ENCODE measurements around the gene TBC1D9.

Gene TBC1D9

DNA sequence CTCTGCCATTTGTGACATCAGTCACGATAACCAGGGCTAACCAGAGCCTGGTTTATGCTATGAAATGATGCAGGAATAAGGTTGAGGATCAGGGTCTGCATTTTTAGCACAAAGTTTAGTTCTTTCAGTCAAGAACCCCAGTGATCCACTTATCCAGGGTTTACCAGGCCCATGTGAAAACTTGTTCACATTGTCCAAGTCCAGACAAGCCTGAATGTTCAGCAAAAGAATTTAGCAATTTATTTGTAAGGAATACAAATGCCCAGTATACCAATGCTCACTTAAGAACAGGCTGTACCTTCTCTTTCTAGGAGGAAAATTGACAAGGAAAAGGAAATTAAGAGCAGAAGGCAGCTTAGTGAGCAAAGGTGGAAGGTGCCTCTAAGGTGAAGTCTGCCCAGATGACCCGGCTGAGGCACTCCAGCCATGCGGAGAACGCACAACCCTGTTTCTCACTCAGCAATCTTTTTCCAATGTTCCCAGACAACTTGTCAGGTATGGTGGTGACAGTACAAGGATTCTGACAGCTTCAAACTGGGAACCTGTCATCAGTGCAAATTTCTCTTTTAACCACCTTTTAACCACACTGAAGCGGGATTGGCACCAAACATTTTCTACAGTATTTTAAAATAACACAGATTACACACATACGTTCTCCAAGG, 54.0 kb downstream of the TBC1D9 start:
- no peak overlapping the region for H2AFZ ChIP-seq (ENCODE audit: low read length)
- H4K20me1 ChIP-seq (ENCODE audit: insufficient read depth, low read length): no peaks in the 10 kb centered on the region
- no peaks in the 10 kb centered on the region for H3K79me2 ChIP-seq (ENCODE audit: insufficient read depth, low read length)
- H3K9ac ChIP-seq (ENCODE audit: low read length): no peak overlapping the region
- no peaks in the 10 kb centered on the region for H3K9me2 ChIP-seq (ENCODE audit: low read depth, low read length)
- TF ChIP-seq, protein P1, sequence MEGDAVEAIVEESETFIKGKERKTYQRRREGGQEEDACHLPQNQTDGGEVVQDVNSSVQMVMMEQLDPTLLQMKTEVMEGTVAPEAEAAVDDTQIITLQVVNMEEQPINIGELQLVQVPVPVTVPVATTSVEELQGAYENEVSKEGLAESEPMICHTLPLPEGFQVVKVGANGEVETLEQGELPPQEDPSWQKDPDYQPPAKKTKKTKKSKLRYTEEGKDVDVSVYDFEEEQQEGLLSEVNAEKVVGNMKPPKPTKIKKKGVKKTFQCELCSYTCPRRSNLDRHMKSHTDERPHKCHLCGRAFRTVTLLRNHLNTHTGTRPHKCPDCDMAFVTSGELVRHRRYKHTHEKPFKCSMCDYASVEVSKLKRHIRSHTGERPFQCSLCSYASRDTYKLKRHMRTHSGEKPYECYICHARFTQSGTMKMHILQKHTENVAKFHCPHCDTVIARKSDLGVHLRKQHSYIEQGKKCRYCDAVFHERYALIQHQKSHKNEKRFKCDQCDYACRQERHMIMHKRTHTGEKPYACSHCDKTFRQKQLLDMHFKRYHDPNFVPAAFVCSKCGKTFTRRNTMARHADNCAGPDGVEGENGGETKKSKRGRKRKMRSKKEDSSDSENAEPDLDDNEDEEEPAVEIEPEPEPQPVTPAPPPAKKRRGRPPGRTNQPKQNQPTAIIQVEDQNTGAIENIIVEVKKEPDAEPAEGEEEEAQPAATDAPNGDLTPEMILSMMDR (IDR thresholded peaks at IDR 0.05; ENCODE audit: low read length): no peak
- TF ChIP-seq EZH2 (IDR thresholded peaks at IDR 0.05; ENCODE audit: borderline replicate concordance, low read length): no peak
- H3K9me3 ChIP-seq (ENCODE audit: low read length): no peaks in the 10 kb centered on the region
- H3K36me3 ChIP-seq (ENCODE audit: insufficient read depth, low read length): no peaks in the 10 kb centered on the region
- no peaks in the 10 kb centered on the region for H3K27me3 ChIP-seq (ENCODE audit: insufficient read depth, low read length)
- no peak overlapping the region for H3K4me2 ChIP-seq (ENCODE audit: low read length)
- no peak overlapping the region for H3K27ac ChIP-seq (ENCODE audit: low read depth, low read length, poor library complexity, severe bottlenecking)
- no peaks in the 10 kb centered on the region for H3F3A ChIP-seq (ENCODE audit: insufficient read depth, low read length)
- H3K4me3 ChIP-seq (ENCODE audit: low read depth, low read length, poor library complexity, severe bottlenecking): no peak overlapping the region
- H3K4me1 ChIP-seq (ENCODE audit: insufficient read depth, low read length, severe bottlenecking): no peaks in the 10 kb centered on the region

DNA sequence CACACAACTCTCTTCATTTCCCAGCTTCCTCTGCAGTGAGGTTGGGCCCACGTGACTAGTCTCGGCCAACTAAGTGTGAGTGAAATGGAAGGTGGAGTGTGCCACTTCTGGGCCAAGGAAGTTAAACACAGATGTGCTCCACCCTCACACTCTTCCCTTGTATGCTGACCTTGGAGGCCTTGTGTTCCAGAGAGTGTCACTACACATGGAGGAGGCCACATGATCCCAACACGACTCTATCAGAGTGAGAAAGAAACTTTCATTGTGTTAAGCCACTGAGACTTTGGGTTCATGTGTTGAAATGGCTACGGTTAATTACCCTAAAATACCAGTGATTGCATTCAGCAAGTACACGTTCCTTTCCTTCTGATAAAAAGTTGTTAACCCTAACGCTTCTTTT, 55.1 kb downstream of the TBC1D9 start:
- Histone ChIP-seq H3K9ac (ENCODE audit: low read length) (no peak overlapping the region), H3K79me2 (ENCODE audit: insufficient read depth, low read length) (no peaks in the 10 kb centered on the region), H3K27ac (ENCODE audit: low read depth, low read length, poor library complexity, severe bottlenecking) (no peak overlapping the region), H3K4me1 (ENCODE audit: insufficient read depth, low read length, severe bottlenecking) (no peaks in the 10 kb centered on the region), H3K36me3 (ENCODE audit: insufficient read depth, low read length) (no peaks in the 10 kb centered on the region; the same call in 1 of the 2 replicates), H3K4me3 (ENCODE audit: low read depth, low read length, poor library complexity, severe bottlenecking) (no peak overlapping the region), H3K9me3 (ENCODE audit: low read length) (no peaks in the 10 kb centered on the region), H3F3A (ENCODE audit: insufficient read depth, low read length) (no peaks in the 10 kb centered on the region), H3K9me2 (ENCODE audit: low read depth, low read length) (no peaks in the 10 kb centered on the region), H4K20me1 (ENCODE audit: insufficient read depth, low read length) (no peaks in the 10 kb centered on the region), H3K4me2 (ENCODE audit: low read length) (no peak overlapping the region), H2AFZ (ENCODE audit: low read length) (no peak overlapping the region), H3K27me3 (ENCODE audit: insufficient read depth, low read length) (no peaks in the 10 kb centered on the region)
- TF ChIP-seq, protein P1 (IDR thresholded peaks at IDR 0.05; ENCODE audit: low read length): no peak
- no peak for TF ChIP-seq EZH2 (IDR thresholded peaks at IDR 0.05; ENCODE audit: borderline replicate concordance, low read length)

DNA sequence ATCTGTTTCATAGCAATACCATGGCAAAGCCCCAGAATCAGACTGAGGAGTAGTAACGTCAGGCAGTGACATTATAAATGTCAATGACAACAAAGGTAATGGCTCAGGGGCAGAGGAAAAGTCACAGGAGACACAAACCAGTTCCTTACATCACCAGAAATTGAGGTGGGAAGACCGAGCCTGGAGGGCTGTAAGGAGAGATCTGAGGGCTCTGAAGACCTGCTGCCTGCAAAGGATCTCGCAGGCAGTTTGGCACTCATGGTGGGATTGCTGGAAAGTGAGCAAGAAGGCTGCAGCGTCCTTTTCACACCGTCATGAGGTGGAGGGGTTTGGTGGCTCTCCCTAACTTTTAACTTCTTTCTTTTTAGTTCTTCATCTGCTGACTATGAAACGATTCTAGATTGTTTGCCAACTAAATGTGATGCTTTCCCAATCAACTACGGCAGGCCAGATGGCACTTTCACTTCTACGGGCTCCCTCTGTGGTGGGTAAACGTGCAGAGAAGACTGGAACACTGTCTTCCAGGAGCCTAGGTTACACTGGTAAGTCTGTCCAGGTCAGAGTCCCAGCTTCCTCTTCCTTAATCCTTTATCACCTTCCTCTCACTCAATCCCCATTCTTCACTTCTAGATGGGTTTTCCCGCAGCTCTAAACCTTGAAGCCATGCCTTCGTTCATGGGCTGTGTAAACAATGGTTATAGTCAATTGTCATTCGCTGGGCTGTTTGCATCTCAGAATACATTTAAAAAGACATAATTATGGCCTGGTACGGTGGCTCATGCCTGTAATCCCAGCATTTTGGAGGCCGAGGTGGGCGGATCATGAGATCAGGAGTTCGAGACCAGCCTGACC, 58.2 kb downstream of the TBC1D9 start:
- Histone ChIP-seq H3K4me2 (ENCODE audit: low read length) (no peak overlapping the region), H3K27me3 (ENCODE audit: insufficient read depth, low read length) (no peaks in the 10 kb centered on the region), H3K9ac (ENCODE audit: low read length) (no peak overlapping the region), H4K20me1 (ENCODE audit: insufficient read depth, low read length) (no peaks in the 10 kb centered on the region), H3F3A (ENCODE audit: insufficient read depth, low read length) (no peaks in the 10 kb centered on the region), H3K9me2 (ENCODE audit: low read depth, low read length) (no peaks in the 10 kb centered on the region), H3K9me3 (ENCODE audit: low read length) (no peaks in the 10 kb centered on the region), H3K27ac (ENCODE audit: low read depth, low read length, poor library complexity, severe bottlenecking) (no peak overlapping the region), H2AFZ (ENCODE audit: low read length) (no peak overlapping the region), H3K79me2 (ENCODE audit: insufficient read depth, low read length) (no peaks in the 10 kb centered on the region), H3K4me3 (ENCODE audit: low read depth, low read length, poor library complexity, severe bottlenecking) (no peak overlapping the region), H3K4me1 (ENCODE audit: insufficient read depth, low read length, severe bottlenecking) (no peaks in the 10 kb centered on the region), H3K36me3 (ENCODE audit: insufficient read depth, low read length) (no peaks in the 10 kb centered on the region; the same call in 1 of the 2 replicates)
- no peak for TF ChIP-seq EZH2 (IDR thresholded peaks at IDR 0.05; ENCODE audit: borderline replicate concordance, low read length)
- TF ChIP-seq, protein P1 (IDR thresholded peaks at IDR 0.05; ENCODE audit: low read length): no peak
